NT2/D1 (cell line): ENCODE data around the gene STARD10.

Experiments
- DNase-seq: peaks from one replicate; pipeline ENCODE4 v3.0.0-alpha.2; 2011; ENCODE audit warnings: low read depth, low spot score
- H3K27me3 ChIP-seq: 2 replicates; pipeline ENCODE4 v1.6.0; 2011; ENCODE audit warnings: mild to moderate bottlenecking; ENCODE audit not compliant: insufficient read length, insufficient read depth
- H3K36me3 ChIP-seq: 2 replicates; pipeline ENCODE4 v1.6.1; 2011; ENCODE audit warnings: mild to moderate bottlenecking, low read length, mixed read lengths; ENCODE audit not compliant: insufficient read depth, insufficient read length
- H3K4me1 ChIP-seq: 2 replicates; pipeline ENCODE4 v1.5.1; 2011; ENCODE audit not compliant: insufficient read depth, insufficient read length
- H3K4me3 ChIP-seq: 2 replicates; pipeline ENCODE4 v1.5.1; 2011; ENCODE audit warnings: low read depth; ENCODE audit not compliant: insufficient read length
- H3K9ac ChIP-seq: 2 replicates; pipeline ENCODE4 v1.6.0; 2011; ENCODE audit warnings: low read depth; ENCODE audit not compliant: insufficient read length
- H3K9me3 ChIP-seq: 2 replicates; pipeline ENCODE4 v1.5.1; 2011; ENCODE audit warnings: mild to moderate bottlenecking, low read length; ENCODE audit not compliant: insufficient read depth
- SUZ12 ChIP-seq: IDR thresholded peaks from 2 replicates; pipeline ENCODE4 v1.6.1; 2011; ENCODE audit not compliant: insufficient read length, insufficient read depth; ENCODE audit errors: extremely low read depth
- YY1 ChIP-seq: IDR thresholded peaks from 2 replicates; pipeline ENCODE4 v1.6.1; 2011; ENCODE audit not compliant: insufficient read length, insufficient read depth
- ZNF274 ChIP-seq: IDR thresholded peaks from 2 replicates; pipeline ENCODE4 v1.6.1; 2011; ENCODE audit warnings: mild to moderate bottlenecking, low read depth, low read length

Gene STARD10

DNA sequence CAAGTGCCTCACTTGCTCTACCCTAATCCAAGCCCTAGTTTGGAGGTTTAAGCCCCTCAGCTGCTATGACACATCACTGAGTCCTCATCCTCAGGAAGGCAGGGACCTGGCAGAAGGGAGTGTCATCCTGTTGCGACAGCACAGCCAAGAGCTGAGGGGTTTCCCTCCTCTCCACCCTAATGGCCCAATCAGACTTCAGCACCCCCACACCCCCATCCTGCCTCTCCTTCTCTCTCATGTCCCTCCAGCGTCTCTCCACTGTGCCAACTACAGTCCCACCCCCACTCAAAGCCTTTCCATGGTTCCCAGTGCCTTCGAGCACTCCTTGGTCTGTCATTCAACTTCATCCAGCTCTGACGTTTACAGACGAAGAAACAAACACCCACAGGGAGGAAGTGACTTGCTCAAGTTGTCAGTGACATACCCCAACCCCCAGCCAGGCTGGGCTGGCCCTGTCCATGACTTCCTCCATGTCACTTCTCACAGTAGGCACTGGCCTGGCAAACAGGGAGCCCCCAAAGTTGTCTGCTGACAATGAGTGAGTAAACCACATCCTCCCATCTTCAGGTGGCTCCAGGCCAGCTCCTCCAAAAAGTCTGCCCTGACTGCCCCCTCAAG is 57.3 kb downstream of the STARD10 start:
- H3K9me3 ChIP-seq: peaks cover 2% of the 10 kb centered on the region; the same call in 1 of the 2 replicates
- no peak for DNase-seq
- peaks cover 3% of the 10 kb centered on the region for H3K36me3 ChIP-seq
- H3K4me3 ChIP-seq: no peak overlapping the region
- TF ChIP-seq SUZ12 (no peak), YY1 (no peak), ZNF274 (no peak)
- H3K9ac ChIP-seq: no peak overlapping the region
- no peaks in the 10 kb centered on the region for H3K27me3 ChIP-seq
- H3K4me1 ChIP-seq: peaks cover 24% of the 10 kb centered on the region

DNA sequence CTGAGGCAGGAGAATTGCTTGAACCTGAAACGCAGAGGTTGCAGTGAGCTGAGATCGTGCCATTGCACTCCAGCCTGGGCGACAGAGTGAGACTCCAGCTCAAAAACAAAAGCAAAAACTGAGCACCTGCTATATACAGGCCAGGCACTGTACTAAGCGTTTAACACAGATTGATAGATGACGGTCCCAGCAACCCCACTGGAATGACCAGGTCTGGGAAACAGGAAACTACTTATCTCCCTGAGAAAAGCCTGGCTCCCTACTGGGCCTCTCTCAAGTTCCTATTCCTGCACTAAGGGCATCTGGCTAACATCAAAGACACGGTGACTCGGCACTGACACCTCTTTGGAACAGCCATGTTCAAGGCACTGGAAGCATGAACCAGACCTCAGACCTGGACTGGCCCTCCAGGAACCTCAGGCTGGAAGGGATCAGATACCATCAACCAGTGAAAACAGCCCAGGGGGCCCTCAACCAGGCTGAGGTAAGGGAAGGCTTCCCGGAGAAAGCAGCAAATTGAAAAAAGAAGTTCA is 58.3 kb downstream of the STARD10 start:
- H3K4me3 ChIP-seq: no peak overlapping the region
- DNase-seq: peak; percentile 51
- TF ChIP-seq YY1: no peak
- TF ChIP-seq SUZ12: no peak
- TF ChIP-seq ZNF274: no peak
- peak overlapping the region; percentile 2 for H3K9ac ChIP-seq
- no peaks in the 10 kb centered on the region for H3K27me3 ChIP-seq
- peaks cover 17% of the 10 kb centered on the region for H3K4me1 ChIP-seq
- H3K9me3 ChIP-seq: peaks cover 5% of the 10 kb centered on the region; the same call in 1 of the 2 replicates
- peaks cover 3% of the 10 kb centered on the region for H3K36me3 ChIP-seq

DNA sequence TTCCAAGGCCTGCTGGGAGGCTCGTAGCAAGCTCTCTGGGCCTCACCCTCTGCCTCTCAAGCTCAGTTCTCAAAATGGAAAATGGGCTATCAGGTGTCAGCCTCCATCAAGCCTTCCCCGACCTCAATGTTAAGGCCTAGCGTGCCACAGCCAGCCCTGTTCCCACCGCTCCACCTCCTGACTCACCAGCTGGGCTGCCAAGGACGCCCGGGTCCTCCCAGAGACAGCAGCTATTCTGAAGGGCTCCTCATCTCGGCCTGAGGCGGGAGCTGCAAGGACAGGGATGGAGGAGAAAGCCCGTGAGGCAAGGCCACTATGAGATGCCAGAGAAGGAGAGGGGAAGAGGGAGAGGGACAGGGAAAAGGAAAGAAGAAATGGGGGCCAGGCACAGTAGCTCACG is 61.5 kb downstream of the STARD10 start:
- Histone ChIP-seq H3K27me3 (no peaks in the 10 kb centered on the region), H3K9me3 (peaks cover 5% of the 10 kb centered on the region; the same call in 1 of the 2 replicates), H3K36me3 (peaks cover 3% of the 10 kb centered on the region), H3K9ac (no peak overlapping the region), H3K4me3 (no peak overlapping the region), H3K4me1 (peaks cover 11% of the 10 kb centered on the region)
- no peak for TF ChIP-seq SUZ12
- DNase-seq: no peak

DNA sequence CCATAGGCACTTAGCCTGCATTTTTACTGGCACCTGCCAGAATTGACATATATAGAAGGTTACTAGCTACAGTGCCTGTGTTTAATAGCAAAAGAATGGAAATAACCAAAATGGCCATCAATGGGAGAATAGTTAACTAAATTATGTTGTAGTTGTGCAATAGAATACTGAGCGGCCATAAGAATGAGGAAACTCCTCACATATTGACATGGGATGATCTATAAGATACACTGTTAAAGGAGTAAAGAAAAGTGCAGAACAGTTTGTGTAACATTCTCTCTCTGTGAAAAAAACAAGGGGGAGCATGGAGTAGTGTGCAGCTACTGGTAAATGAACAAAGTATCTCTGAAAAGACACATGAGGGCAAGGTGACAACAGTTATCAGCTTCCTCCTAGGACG is 63.1 kb downstream of the STARD10 start:
- Histone ChIP-seq H3K9ac (no peak overlapping the region), H3K4me3 (no peak overlapping the region), H3K9me3 (peaks cover 5% of the 10 kb centered on the region; the same call in 1 of the 2 replicates), H3K4me1 (no peaks in the 10 kb centered on the region), H3K36me3 (peaks cover 13% of the 10 kb centered on the region), H3K27me3 (no peaks in the 10 kb centered on the region)
- no peak for DNase-seq
- TF ChIP-seq SUZ12 (no peak), ZNF274 (no peak), YY1 (no peak)

DNA sequence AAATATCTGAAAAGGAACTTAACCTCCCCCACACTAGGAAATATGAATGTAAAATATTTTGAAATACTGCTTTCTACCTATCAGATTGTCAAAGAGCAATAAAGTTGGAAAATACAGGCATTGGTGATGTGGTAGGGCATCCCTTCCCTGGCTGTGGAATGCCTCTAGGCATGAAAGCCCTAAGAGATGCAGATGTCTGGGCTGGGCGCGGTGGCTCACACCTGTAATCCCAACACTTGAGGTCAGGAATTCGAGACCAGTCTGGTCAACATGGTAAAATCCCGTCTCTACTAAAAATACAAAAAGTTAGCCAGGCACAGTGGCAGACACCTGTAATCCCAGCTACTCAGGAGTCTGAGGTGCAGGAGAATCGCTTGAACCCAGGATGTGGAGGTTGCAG is 63.6 kb downstream of the STARD10 start:
- no peak overlapping the region for H3K4me3 ChIP-seq
- H3K27me3 ChIP-seq: no peaks in the 10 kb centered on the region
- DNase-seq: no peak
- H3K36me3 ChIP-seq: peaks cover 13% of the 10 kb centered on the region
- TF ChIP-seq YY1 (no peak), SUZ12 (no peak), ZNF274 (no peak)
- no peak overlapping the region for H3K9ac ChIP-seq
- H3K9me3 ChIP-seq: peaks cover 5% of the 10 kb centered on the region; the same call in 1 of the 2 replicates
- H3K4me1 ChIP-seq: no peaks in the 10 kb centered on the region

DNA sequence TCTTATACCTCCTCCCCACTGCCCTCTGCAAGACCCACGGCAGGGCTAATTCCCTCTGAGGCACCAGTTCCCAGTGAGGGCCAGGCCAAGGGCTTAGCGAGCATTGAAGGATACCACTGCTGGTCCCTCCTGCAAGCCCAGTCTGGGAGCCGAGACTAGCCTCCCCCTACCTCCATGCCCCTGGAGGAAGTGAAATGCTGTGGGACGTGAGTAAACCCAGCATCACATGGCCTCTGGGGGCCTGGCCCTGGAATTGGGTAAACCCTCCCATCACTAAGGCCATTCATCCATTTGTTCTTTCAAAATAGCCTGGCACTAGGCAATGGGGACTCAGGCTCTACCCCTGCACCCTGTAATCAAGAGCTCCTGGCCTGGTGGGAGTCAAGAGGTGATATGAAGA is 66.3 kb downstream of the STARD10 start:
- H3K4me3 ChIP-seq: no peak overlapping the region
- H3K4me1 ChIP-seq: peaks cover 1% of the 10 kb centered on the region
- no peak overlapping the region for H3K9ac ChIP-seq
- H3K9me3 ChIP-seq: peaks cover 5% of the 10 kb centered on the region; the same call in 1 of the 2 replicates
- H3K27me3 ChIP-seq: no peaks in the 10 kb centered on the region
- no peak for TF ChIP-seq YY1
- no peak for TF ChIP-seq ZNF274
- TF ChIP-seq SUZ12: no peak
- no peak for DNase-seq
- H3K36me3 ChIP-seq: peaks cover 28% of the 10 kb centered on the region

DNA sequence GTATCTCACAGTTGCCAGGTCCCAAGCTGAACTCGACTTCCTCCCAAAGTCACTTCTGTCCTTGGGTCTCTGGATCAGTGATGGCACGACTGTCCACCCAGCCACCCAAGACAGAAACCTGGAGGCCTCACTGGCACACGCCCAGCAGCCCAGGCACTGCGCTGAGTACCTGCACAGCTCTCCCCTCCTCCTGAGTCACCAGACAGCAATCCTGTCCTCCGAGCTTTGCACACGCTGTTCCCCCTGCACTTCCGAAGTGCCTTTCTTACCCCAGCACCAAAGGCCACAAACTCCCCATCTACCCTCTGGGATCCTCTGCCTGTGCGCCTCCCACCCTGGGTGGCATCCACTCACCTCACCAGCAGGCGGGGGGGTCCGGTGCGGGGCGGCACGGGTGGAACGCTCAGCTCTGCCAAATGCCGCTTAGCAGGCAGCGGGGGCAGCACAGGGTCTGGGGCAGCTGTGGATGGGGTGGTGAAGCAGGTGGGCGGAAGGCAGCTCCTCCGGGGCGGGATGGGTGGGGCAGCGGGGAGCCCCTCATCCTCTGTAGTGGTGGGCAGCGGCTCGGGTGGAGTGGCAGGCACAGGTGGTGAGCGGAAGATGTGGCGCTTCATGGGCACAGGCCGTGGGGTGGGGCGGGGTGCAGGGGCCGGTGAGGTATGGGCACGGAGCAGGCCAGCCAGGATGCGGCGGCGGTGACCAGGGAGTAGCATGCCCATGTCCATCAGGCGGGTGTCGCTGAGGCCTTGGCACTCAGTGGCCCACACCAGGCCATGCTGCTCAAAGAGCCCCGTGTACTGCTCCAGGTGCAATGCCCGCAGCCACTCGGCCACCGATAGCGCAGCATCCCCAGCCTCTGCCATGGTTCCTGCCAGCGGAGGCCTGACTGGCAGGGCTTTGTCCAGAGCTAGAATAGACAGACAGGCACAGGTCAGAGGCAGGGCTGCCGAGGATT is 67.3 kb downstream of the STARD10 start:
- Histone ChIP-seq H3K4me3 (no peak overlapping the region), H3K36me3 (peaks cover 25% of the 10 kb centered on the region), H3K9ac (no peak overlapping the region), H3K27me3 (no peaks in the 10 kb centered on the region), H3K4me1 (peaks cover 2% of the 10 kb centered on the region), H3K9me3 (peaks cover 3% of the 10 kb centered on the region; the same call in 1 of the 2 replicates)
- DNase-seq: no peak
- no peak for TF ChIP-seq ZNF274
- no peak for TF ChIP-seq YY1
- TF ChIP-seq SUZ12: no peak
